ENCODE results near the gene ZNF385D. TPM values are rescaled to one million over a fixed set of nuclear protein-coding genes. Genes with fewer than 3 reads are reported as not detected.

ZNF385D gene
- total and polyA plus RNA-seq, 4 donors: 0.08 to 0.50 (median 0.09) TPM

- H3K27ac ChIP-seq (ENCODE audit: low read depth in 1 of 2, low read length in 2 of 2): no peak overlapping the region
- whole genome bisulfite sequencing: 86% methylated on average over 4 of the region's 4 CpGs
- no peaks in the 10 kb centered on the region for H3K36me3 ChIP-seq (ENCODE audit: control insufficient read depth in 4 of 4, insufficient read depth in 3 of 4, low read depth in 1 of 4, low read length in 3 of 4)
- H3K4me3 ChIP-seq (ENCODE audit: low read depth in 1 of 3, low read length in 3 of 3): no peak overlapping the region
- H3K4me1 ChIP-seq (ENCODE audit: control insufficient read depth in 4 of 4, insufficient read depth in 4 of 4, low read length in 3 of 4): no peaks in the 10 kb centered on the region
- no peak overlapping the region for H3K9ac ChIP-seq (ENCODE audit: low read depth in 1 of 2, low read length in 2 of 2)
- DNase-seq (ENCODE audit: low spot score): no peak
- TF ChIP-seq RAD21 (IDR thresholded peaks at IDR 0.05): no peak
- no peak for TF ChIP-seq EGR1 (IDR thresholded peaks at IDR 0.05; ENCODE audit: low read depth in 2 of 2)
- TF ChIP-seq, protein P1, sequence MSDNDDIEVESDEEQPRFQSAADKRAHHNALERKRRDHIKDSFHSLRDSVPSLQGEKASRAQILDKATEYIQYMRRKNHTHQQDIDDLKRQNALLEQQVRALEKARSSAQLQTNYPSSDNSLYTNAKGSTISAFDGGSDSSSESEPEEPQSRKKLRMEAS (IDR thresholded peaks at IDR 0.05): no peak
- no peak for TF ChIP-seq HNF4A (conservative IDR thresholded peaks at IDR 0.05)
- TF ChIP-seq TAF1 (conservative IDR thresholded peaks at IDR 0.05): no peak
- TF ChIP-seq GABPA (IDR thresholded peaks at IDR 0.05 in 1 of 2, conservative IDR thresholded peaks at IDR 0.05 in 1 of 2): no peak
- no peak for TF ChIP-seq HNF4G (IDR thresholded peaks at IDR 0.05)
- no peak for TF ChIP-seq RXRA (IDR thresholded peaks at IDR 0.05)
- TF ChIP-seq NR2F2 (IDR thresholded peaks at IDR 0.05): no peak
- TF ChIP-seq SP1 (IDR thresholded peaks at IDR 0.05): no peak
- TF ChIP-seq ATF3 (IDR thresholded peaks at IDR 0.05): no peak
- no peaks in the 10 kb centered on the region for H3K9me3 ChIP-seq (ENCODE audit: control insufficient read depth in 4 of 4, low read length in 3 of 4)
- peaks cover 0 to 7% (median 0%) of the 10 kb centered on the region in 4 donors for H3K27me3 ChIP-seq (ENCODE audit: control insufficient read depth in 4 of 4, insufficient read depth in 4 of 4, low read length in 3 of 4)
Measured at GRCh38 chr3:21526461-21526860, 224.5 kb downstream of the ZNF385D start.

DNA sequence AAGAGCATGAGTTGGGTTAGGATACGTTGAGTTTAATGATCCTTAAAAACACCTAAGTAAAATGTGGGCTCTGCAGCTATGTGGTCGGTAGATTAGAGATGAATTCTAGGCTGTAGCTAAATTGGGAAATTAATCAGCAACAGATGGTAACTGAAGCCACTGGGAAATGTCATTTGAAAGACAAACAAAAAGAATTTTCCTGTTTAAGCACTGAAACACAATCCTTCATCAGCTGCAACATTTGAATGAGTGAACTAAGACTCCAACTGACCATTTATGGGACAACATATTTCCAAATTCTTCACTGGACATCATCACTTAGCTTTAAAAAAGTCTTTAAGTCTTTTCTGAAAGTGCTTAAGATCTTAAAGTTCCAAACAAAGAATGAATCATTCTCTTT, 226.9 kb downstream of the ZNF385D start:
- TF ChIP-seq YY1 (IDR thresholded peaks at IDR 0.05) (no peak), HNF4G (IDR thresholded peaks at IDR 0.05) (no peak), FOXA2 (IDR thresholded peaks at IDR 0.05) (no peak), SP1 (IDR thresholded peaks at IDR 0.05) (no peak)
- TF ChIP-seq, protein P2, sequence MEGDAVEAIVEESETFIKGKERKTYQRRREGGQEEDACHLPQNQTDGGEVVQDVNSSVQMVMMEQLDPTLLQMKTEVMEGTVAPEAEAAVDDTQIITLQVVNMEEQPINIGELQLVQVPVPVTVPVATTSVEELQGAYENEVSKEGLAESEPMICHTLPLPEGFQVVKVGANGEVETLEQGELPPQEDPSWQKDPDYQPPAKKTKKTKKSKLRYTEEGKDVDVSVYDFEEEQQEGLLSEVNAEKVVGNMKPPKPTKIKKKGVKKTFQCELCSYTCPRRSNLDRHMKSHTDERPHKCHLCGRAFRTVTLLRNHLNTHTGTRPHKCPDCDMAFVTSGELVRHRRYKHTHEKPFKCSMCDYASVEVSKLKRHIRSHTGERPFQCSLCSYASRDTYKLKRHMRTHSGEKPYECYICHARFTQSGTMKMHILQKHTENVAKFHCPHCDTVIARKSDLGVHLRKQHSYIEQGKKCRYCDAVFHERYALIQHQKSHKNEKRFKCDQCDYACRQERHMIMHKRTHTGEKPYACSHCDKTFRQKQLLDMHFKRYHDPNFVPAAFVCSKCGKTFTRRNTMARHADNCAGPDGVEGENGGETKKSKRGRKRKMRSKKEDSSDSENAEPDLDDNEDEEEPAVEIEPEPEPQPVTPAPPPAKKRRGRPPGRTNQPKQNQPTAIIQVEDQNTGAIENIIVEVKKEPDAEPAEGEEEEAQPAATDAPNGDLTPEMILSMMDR (IDR thresholded peaks at IDR 0.05; ENCODE audit: low read depth, low read length, missing input control): no peak
- no peak overlapping the region for H3K27ac ChIP-seq (ENCODE audit: low read depth in 1 of 2, low read length in 2 of 2)
- H3K4me1 ChIP-seq (ENCODE audit: control insufficient read depth in 4 of 4, insufficient read depth in 4 of 4, low read length in 3 of 4): no peaks in the 10 kb centered on the region
- DNase-seq (ENCODE audit: low spot score): no peak
- WGBS: 71% methylated on average over 2 of the region's 2 CpGs
- no peak overlapping the region for H3K4me3 ChIP-seq (ENCODE audit: low read depth in 1 of 3, low read length in 3 of 3)
- no peaks in the 10 kb centered on the region for H3K9me3 ChIP-seq (ENCODE audit: control insufficient read depth in 4 of 4, low read length in 3 of 4)
- H3K36me3 ChIP-seq (ENCODE audit: control insufficient read depth in 4 of 4, insufficient read depth in 3 of 4, low read depth in 1 of 4, low read length in 3 of 4): no peaks in the 10 kb centered on the region
- H3K27me3 ChIP-seq (ENCODE audit: control insufficient read depth in 4 of 4, insufficient read depth in 4 of 4, low read length in 3 of 4): peaks cover 0 to 3% (median 1%) of the 10 kb centered on the region in 4 donors
- no peak overlapping the region for H3K9ac ChIP-seq (ENCODE audit: low read depth in 1 of 2, low read length in 2 of 2)

GRCh38 chr3:21520106-21520963, 230.7 kb downstream of the ZNF385D start:
- H3K9ac ChIP-seq (ENCODE audit: low read depth in 1 of 2, low read length in 2 of 2): no peak overlapping the region
- TF ChIP-seq REST (IDR thresholded peaks at IDR 0.05): no peak
- no peak for TF ChIP-seq HNF4G (IDR thresholded peaks at IDR 0.05)
- TF ChIP-seq TAF1 (conservative IDR thresholded peaks at IDR 0.05): no peak
- no peak for TF ChIP-seq HNF4A (conservative IDR thresholded peaks at IDR 0.05)
- no peak for TF ChIP-seq FOXA1 (IDR thresholded peaks at IDR 0.05)
- TF ChIP-seq, protein P1 (IDR thresholded peaks at IDR 0.05): no peak
- no peak for TF ChIP-seq RXRA (IDR thresholded peaks at IDR 0.05)
- TF ChIP-seq EGR1 (IDR thresholded peaks at IDR 0.05; ENCODE audit: low read depth in 2 of 2): no peak
- TF ChIP-seq NR2F2 (IDR thresholded peaks at IDR 0.05): no peak
- TF ChIP-seq ATF3 (IDR thresholded peaks at IDR 0.05): no peak
- TF ChIP-seq JUND (IDR thresholded peaks at IDR 0.05): no peak
- TF ChIP-seq SP1 (IDR thresholded peaks at IDR 0.05): no peak
- TF ChIP-seq RAD21 (IDR thresholded peaks at IDR 0.05): no peak
- no peak for TF ChIP-seq GABPA (IDR thresholded peaks at IDR 0.05 in 1 of 2, conservative IDR thresholded peaks at IDR 0.05 in 1 of 2)
- no peak for TF ChIP-seq FOXA2 (IDR thresholded peaks at IDR 0.05)
- WGBS: 48% methylated on average over 4 of the region's 4 CpGs
- peaks cover 0 to 2% (median 0%) of the 10 kb centered on the region in 4 donors for H3K27me3 ChIP-seq (ENCODE audit: control insufficient read depth in 4 of 4, insufficient read depth in 4 of 4, low read length in 3 of 4)
- H3K4me1 ChIP-seq (ENCODE audit: control insufficient read depth in 4 of 4, insufficient read depth in 4 of 4, low read length in 3 of 4): no peaks in the 10 kb centered on the region
- DNase-seq (ENCODE audit: low spot score): no peak
- no peak overlapping the region for H3K27ac ChIP-seq (ENCODE audit: low read depth in 1 of 2, low read length in 2 of 2)
- H3K36me3 ChIP-seq (ENCODE audit: control insufficient read depth in 4 of 4, insufficient read depth in 3 of 4, low read depth in 1 of 4, low read length in 3 of 4): no peaks in the 10 kb centered on the region
- H3K4me3 ChIP-seq (ENCODE audit: low read depth in 1 of 3, low read length in 3 of 3): no peak overlapping the region
- no peaks in the 10 kb centered on the region for H3K9me3 ChIP-seq (ENCODE audit: control insufficient read depth in 4 of 4, low read length in 3 of 4)

Data from liver (tissue), 9 donors.